GM19025 (cell line): ENCODE results near the gene HPN.
"Not testable (repeated sequence)": the region's sequence is repeated elsewhere in the genome, so short reads cannot be mapped to it uniquely, and the experiment has no call there.

ENCODE experiments used
- ATAC-seq: cut with Tn5 transposase; IDR thresholded peaks from one replicate; pipeline ENCODE4 v1.9.1; 2021; ENCODE audit warnings: mild to moderate bottlenecking, low read depth, moderate library complexity; ENCODE audit not compliant: unreplicated experiment

The HPN gene

DNA sequence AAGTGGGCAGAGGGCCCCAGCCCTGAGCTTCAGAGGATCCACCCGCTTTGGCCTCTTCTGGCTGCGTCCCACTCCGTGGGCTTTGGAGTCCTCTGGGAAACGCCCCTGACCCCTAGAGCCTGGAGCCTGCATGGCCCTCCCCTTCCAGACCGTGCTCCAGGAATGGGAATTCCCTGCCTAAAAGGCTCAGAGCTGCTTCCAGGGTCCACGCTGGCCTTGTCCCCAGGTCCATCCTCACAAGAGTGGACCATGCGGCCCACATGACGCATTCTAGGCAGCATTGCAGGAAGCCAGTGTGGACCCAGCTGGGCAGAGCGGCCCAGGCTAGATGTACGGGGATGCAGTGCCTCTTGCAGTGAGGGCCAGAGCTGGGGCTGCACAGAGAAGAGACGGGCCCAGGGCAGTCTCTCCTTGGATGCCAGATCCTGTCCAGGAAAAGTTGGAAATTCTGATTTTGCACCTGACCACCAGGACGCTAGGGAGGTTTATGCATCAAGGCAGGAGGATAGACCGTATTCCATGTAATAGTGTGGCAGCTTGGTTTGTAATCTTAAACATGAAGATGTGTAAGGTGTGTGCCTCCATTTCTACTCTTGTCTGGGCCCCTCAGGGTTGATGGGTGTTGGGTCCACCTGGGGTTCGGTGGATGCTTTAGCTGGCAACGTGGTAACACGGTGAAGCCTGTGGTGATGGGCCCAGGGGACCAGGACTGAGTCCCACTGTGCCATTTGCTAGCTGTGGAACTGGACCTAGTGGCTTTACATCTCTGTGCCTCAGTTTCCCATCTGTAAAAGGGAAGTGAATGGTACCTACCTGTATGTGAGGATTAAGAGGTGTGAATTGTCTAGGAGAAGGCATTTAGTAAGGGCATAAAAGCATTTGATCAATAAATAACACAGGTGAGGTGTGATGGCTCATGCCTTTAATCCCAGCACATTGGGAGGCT lies 59.3 kb downstream of the HPN start:
- ATAC-seq, result no peak

DNA sequence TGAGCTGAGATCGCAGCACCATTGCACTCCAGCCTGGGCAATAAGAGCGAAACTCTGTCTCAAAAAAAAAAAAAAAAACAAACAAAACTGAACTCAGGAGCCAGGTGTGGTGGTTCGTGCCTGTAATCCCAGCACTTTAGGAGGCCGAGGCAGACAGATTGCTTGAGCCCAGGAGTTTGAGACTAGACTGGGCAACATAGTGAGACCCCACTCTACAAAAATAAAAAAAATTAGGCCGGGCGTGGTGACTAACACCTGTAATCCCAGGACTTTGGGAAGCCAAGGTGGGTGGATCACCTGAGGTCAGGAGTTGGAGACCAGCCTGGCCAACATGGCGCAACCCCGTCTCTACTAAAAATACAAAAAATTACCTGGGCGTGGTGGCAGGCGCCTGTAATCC lies 60.4 kb downstream of the HPN start:
- ATAC-seq, result not testable (repeated sequence)

DNA sequence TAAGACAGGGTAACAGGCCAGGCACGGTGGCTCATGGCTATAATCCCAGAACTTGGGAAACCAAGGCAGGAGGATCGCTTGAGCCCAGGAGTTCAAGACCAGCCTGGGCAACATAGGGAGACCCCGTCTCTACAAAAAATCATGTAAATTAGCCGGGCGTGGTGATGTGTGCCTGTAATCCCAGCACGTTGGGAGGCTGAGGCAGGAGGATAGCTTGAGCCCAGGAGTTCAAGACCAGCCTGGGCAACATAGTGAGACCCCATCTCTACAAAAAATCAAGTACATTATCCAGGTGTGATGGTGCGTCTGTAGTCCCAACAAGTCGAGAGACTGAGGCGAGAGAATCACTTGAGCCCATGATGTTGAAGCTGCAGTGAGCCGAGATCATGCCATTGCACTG lies 62.1 kb downstream of the HPN start:
- ATAC-seq, result not testable (repeated sequence)

DNA sequence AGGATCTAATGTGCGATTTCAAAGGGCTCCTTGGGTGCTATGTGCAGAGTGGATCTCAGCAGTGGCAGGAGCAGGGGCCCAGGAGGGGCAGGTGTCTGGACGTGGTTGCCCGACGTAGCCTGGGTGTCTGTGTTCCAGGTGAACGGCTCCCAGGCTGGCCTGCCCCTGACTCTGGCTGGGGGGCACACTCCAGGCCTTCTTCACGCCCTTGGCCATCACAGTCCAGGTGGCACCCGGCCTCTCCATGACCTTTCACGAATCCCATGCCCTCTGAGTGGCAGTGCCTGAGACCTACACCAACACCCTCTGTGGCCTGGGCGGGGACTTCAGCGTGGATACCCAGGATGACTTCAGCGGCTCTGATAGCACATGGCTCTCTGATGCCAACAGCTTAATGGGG lies 62.8 kb downstream of the HPN start:
- ATAC-seq, result no peak

DNA sequence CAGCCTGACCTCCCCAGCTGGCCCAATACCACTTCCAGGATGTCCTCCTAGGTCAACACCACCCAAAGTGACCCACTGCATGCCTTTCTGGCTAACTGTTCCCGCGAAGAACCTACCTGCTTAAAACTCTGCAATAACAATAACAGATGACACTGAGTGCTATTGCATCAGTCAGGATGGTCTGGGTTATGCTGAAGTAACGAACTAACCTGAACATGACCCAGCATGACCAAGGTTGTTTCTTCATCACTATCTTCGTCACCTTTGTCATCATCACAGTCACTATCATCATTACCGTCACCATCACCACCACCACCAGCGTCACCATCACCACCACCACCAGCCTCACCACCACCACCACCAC lies 63.5 kb downstream of the HPN start:
- no peak for ATAC-seq

DNA sequence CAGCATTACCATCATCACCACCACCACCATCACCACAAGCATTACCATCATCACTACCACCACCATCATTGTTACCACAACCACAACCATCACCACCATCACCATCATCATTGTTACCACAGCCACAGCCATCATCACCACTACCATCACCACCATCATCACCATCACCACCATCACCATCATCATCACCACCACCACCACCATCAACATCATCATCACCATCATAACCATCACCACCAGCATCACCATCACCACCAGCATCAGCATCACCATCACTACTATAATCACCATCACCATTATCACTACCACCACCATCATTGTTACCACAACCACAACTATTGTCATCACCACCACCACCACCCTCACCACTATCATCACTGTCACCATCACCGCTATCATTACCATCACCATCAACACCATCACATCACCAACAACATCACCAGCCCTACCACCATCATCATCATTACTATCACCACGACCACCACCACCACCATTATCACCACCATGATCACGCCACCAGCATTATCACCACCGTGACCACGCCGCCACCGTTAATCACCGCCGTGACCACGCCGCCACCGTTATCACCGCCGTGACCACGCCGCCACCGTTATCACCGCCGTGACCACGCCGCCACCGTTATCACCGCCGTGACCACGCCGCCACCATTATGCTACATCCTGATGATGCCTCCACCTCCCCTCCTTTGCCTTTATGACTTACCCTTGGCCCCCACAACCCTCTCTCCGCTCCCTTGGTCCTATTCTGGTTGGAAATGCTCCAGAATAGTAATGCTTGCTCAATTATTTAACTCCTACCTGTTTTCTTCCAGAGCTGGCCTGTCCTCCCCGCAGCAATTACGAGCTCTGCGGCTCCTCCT lies 64.1 kb downstream of the HPN start:
- no peak for ATAC-seq

DNA sequence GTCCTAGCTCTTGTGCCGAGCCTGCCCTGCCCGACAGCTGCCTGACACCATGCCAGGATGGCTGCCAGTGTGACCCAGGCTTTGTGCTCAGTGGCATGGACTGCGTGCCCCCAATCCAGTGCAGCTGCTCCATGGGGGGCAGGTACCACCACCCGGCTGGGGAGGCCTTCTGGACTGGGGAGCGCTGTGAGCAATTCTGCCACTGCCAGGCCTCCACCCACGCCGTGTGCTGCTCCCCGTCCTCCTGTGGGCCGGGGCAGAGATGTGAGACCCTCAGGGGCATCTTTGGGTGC lies 64.7 kb downstream of the HPN start:
- ATAC-seq, result no peak

DNA sequence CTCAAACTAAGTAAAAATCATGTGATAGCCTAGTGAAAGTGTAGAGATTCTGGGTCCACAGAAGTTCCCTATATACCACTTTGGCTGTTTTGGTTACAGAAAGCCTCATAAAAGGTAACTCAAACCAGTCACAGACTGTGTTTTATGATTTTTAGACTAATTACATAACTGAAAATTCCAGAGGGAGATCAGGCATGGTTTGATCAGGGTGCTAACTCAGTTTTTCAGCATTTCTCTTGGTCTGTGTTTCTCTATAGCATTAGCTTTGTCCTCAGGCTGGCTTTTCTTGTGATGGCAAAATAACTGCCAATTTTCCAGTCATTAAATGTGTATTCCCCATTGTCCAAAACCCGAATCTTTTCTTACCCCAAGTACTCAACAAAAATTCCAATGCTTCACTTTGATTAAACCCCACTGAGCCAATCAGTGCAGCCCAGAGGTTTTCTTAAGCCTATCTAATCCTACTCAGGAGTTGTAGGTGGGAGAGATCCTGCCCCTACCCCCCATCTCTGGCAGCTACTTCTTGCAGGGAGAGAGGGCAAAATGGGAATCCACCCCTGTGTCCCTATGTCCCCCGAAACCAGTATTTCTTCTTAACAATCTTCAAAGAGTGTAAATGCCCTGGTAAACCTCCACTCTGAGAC lies 65.5 kb downstream of the HPN start:
- no peak for ATAC-seq

DNA sequence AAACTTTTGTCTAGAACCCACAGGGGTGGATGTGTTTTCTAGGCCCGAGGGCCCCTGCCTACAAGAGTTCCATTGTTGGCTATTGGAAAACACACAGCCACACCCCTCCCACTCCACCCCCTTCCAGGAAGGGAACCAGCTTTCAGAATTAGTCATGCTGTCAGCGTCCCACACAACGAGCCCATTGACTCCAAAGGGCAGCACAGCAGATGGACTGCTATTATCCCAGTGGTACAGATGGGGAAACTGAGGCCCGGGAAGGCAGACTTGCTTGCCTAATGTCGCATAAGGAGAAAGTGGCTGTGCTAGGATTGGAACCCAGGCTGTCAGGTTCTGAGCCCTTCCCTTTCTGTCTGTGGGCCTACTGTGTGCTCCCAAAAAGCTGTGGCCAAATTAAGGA lies 66.0 kb downstream of the HPN start:
- no peak for ATAC-seq

DNA sequence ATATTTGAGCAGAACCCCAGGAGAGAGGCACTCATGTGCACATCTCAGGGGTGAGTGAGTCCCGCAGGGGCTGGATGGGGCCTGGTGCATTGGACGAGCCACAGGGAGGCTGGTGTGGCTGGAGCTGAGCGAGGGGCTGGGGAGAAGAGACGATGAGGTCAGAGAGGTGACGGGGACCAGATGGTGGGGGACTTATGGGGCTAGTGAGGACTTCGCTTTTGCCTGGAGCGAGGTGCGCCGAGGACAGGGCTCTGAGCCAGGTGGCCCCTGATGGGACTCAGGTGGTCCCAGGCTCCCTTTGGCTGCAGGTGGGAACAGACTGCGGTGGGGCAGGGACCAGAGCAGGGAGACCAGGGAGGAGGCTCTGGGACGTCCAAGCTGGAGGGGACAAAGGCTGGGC lies 67.2 kb downstream of the HPN start:
- no peak for ATAC-seq

DNA sequence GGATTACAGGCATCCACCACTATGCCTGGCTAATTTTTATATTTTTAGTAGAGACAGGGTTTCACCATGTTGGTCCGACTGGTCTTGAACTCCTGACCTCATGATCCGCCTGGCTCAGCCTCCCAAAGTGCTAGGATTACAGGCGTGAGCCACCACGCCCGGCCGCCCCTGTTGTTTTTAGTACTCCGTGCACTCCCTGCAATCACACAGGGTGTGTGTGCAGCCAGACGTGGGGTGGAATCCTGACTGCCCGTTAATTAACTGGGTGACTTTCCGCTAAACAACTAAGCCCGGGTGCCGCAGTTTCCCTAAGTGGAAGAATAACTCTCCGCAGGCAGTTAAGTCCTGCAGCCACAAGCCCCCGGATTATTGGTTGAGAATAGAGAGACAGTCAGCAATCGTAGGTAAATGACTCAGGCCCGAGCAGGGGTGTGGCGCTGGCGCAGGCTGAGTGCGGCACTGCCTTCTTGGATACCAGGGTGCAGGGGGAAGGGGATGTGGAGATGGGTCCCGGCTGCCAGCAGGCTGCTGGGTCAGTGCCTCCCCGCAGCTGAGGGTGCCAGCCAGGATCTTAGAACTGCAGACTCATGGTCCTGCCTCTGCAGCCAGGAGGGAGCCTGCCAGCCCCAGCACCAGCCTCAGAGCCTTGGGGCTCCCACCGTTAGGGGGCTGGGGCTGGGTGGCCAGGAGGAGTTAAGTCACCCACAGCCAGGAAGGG lies 68.0 kb downstream of the HPN start:
- no peak for ATAC-seq

DNA sequence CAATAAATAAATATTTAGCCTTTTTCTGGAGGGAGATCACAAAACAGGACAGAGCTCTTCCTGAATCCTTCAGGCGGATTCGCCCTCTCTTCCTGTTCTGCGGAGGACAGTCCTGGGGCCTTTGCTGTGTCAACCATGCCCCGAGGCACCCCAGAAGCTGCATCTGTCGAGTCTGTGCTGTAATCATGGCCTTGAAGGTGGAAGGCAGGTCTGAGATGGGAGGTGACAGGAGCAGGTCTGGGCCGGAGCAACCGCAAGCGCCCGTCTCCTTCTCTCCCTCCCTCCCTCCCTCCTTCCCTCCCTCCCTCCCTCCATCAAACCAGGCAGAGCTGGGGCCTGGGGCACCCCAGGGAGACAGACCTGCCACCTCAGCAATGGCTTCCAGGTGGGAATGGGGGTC lies 69.5 kb downstream of the HPN start:
- no peak for ATAC-seq

DNA sequence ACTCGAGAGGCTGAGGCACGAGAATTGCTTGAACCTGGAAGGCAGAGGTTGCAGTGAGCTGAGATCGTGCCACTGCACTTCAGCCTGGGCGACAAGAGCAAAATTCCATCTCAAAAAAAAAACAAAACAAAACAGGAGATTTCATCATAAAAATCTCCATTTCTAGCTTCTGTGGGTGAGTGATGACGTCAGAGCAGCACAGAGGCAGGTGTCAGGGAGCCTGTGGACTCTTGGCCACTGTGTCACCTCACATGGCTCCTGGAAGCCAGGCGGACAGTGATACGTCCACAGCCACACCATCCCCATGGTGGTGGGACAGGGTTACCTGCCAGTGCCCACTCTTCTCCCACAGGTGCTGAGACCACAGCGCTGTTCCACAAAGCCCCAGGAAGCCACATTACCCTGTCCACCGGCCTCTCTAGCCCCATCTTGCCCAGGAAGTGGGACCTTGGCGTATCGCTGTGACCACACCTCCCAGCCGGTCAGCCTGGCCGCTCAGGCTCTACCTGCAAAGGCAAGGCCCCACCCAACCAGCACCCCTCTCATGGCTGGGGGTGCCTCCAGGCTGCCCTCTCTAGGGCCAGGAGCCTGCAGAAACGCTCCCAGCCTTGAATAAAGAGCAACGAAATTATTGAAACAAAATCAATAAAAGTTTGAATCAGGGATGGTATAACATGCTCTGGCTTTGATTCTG lies 71.6 kb downstream of the HPN start:
- no peak for ATAC-seq

DNA sequence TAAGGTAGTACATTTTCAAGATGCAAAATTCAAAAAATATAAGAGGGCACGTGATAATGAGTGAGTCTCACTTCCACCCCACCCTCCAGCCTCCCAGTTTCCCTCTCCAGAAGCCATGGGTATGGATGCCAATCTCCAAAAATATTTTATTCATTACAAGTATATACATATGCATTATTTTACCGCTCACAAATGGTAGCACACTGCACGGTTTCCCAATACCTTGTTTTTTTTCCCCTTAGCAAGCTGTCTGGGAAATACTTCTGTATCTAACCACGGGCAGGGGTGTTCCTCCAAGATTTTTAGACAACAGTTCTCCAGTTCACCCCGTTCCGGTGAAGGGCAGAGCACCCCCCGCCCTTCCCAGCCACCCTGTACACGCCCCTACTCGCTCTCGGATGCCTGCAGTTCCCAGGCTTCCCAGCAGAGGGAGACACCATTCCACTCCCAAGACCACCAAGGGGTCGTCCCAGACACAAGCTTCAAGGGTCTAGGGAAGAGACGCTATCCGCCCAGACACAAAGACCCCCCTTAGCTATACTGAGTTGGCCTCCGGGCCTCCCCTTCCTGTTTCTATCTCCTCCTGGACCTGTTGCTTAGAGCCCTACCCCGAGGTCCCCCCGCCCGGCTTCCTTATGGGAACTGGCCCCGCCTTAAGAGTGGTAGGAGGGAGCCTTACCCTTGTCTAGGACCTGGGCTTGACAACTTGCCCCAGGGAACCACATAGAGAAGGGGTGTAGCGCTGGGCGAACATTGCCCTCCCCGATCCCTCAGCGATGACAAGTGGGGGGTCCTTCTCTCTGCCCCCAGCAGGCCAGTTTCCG lies 73.0 kb downstream of the HPN start:
- ATAC-seq, result no peak

DNA sequence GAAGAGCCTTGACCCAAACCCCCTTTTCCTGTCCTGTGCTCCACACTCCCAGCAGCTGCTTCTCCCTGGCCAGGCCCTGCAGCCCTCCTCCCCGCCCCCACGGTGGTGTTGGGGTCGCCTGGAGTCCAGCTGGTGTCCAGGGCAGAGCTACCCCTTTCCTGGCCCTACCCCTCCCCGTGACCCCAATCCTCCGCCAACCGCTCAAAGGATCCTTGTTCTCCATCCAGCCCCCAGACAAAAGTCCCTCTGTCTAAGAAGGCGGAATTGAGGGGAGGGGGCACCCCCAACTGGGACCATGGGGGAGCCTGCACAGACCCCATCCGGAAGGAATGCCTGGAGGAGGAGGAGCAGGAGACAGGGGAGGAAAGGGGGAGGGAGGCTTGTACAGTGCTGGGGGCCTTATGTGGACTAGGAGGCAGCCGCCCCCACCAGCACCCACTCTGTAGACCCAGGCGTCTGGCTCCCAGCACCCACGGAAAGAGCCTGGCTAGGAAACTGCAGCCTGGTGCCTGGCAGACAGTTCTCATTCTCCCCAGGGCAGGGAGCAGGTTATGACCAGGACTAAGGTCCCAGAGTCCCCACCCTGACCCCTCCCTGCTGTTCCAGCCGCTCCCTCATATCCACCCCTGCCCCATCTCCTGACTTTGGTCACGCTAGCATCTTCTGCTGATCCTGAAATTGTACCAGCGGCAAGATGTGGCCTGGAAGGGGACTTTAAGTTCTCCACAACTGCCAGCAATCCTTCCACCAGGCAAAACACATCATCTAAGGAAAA lies 73.8 kb downstream of the HPN start, which contains the start of gene FXYD3:
FXYD3 (plus strand) TSS at position 647 of the 775 bp plus-strand sequence. CDS start 3,554 bp downstream, outside the sequence.
- no peak for ATAC-seq
